ENCODE measurements around the gene GPR148.
"Not testable (repeated sequence)": the region's sequence is repeated elsewhere in the genome, so short reads cannot be mapped to it uniquely, and the experiment has no call there.

The GPR148 gene, protein sequence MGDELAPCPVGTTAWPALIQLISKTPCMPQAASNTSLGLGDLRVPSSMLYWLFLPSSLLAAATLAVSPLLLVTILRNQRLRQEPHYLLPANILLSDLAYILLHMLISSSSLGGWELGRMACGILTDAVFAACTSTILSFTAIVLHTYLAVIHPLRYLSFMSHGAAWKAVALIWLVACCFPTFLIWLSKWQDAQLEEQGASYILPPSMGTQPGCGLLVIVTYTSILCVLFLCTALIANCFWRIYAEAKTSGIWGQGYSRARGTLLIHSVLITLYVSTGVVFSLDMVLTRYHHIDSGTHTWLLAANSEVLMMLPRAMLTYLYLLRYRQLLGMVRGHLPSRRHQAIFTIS

DNA sequence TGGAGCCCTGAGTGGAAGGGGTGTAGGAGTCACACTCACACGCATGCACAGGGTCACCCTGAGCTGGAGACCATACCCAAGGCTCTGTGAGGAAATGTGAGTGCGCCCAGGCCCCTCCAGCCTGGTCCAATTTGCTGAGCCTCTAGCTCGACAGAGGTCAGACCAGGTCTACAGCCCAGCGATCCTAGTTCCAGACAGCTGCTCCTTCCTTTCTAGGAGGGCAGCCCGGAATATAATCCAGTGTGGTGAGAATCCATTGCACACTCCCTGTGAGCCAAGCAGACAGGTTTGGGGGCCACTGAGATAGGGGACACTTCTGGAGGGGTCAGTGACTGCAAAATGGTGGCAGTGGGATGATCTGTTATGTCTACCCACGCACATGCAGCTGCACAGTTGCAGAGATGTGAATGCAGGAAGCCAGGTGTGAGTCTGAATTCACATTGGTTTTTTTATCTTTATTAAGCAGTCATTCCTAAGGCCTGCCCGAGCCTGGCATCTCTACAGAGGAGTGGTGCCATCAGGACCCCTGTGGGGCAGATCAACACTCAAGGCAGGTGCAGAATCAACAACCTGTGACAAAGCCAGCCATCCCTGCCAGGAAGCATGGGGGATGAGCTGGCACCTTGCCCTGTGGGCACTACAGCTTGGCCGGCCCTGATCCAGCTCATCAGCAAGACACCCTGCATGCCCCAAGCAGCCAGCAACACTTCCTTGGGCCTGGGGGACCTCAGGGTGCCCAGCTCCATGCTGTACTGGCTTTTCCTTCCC, at the start of gene GPR148:
Gene GPR148 (plus strand): TSS at position 522 of the 768 bp plus-strand sequence. CDS start 82 bp downstream, at position 604.
- no peak for DNase-seq (ENCODE audit: low read depth in 2 of 3, low spot score in 2 of 3)

DNA sequence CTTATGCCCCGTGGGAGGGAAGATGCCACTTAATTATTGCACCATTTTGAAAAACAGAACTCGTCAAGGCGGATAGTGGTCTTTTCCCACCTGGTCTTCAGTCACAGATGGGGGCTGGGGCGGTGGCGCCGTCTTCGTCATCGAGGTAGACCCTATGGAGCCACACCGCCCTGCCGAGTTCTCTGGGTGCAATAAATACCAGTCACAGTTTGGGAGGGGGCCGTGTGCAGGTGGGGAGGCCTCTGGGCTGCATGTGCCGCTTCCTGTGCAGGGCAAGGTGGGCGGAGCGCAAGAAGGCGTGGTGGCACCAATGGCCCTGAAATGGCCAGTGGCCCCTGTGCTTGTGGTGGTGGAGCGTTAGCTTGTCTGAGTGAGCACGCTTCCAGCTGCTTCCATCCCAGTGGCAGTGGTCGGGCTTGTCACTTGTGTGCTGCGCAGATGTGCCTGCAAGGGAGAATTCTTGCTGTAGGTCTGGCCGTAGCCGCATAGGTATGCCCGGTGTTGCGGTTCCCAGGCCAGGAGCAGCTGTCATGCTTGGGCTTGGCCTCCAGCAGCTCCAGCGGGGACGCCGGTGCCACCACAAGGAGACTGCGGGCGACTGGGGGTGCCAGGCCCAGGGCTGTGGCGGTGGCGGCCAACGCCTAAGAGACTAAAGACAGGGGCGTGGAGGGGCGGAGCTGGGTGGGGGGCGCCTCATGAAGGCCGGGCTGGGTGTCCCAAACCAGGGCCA, 36.7 kb upstream of the GPR148 start:
- DNase-seq (ENCODE audit: low read depth in 2 of 3, low spot score in 2 of 3) = not testable (repeated sequence)

DNA sequence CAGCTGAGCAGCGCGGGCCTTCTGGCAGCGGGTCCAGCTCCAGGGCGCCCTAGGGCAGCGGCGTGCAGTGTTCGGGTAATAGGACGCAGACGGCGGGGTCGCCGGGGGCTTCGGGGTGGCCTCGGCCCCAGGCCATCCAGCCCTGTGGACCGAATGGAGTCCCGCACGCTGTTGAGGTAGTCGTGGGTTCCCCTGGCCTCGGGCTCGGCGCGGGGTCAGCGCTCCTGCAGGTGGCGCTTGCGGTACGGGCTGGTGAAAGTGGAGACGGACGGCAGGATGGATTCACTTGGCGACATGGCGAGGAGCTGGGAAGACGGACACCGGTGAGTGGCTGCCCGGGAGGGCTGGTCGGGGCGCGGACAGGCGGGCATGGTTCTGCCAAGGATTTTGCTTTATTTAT, 35.4 kb upstream of the GPR148 start:
- not testable (repeated sequence) for DNase-seq (ENCODE audit: low read depth in 2 of 3, low spot score in 2 of 3)

DNA sequence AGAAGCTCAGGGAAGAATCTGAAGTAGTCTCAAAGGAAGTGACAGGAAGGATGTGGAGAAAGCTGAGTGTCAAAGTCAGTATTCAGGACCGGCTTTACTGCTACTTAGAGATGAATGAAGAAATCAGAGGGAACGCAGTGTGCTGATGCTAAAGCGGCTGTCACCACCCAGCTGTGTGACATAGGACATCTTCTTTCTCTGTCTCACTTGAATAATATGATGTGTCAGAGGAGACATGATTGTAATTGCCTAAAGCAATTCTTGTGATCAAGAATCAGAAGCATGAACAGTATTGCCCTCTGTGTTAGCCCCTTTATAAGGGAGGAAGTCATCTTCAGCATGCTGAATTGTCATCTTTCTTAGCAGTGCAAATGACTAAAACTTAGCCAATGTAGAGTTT, 25.6 kb upstream of the GPR148 start:
- DNase-seq (ENCODE audit: low read depth in 2 of 3, low spot score in 2 of 3) = not testable (repeated sequence)

DNA sequence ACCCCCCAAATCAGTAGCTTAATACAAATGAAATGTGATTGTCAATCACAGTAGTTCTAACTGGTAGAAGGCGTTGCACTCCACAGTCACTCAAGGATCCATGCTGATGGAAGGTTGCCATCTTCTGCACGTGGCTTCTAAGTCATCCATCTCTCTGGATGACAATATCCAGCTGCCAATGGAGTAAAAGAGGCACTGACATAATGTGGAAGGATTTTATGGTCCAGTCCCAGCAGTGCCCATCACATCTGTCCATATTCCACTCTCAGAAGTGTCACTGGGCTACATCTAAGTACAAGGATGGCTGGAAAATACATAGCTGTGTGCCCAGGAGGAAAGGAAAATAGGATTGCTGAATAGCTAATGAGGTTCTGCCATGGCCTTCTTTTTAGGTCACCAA, 14.1 kb upstream of the GPR148 start:
- not testable (repeated sequence) for DNase-seq (ENCODE audit: low read depth in 2 of 3, low spot score in 2 of 3)

DNA sequence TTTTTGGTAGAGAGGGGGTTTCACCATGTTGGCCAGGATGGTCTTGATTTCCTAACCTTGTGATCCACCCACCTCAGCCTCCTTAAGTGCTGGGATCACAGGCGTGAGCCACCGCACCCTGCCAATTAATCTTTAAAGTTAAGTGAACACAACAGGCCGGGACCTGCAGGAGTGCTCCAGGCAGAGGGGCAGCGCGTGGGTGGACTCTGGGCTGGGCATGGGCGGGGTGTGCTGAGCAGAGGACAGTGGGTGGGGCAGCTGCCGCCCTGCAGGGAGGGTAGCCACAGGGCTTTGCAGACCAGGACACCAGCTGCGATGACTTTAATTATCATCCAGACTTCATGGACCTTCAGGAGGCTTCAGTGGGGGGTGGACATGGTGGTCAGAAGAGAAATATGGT, 8.8 kb upstream of the GPR148 start:
- no peak for DNase-seq (ENCODE audit: low read depth in 2 of 3, low spot score in 2 of 3)

DNA sequence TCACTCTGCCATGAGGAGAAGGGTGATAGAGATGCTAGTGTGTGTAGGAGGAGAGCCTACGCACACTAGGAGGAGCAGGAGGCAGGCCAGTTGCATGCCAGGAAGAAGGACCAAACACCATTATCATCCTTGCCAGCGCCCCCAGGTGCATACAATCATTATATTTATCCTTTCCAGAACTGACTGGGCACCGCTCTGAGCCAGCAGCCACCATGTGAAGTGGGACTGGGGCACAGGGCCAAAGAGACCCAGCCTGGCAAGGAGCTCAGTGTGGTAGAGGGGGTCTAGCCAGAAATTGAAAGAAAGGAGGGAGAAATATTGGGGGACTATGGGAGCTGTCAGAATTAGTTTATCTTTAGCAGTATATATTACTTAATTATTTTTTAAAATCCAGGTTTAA, 8.3 kb upstream of the GPR148 start:
- no peak for DNase-seq (ENCODE audit: low read depth in 2 of 3, low spot score in 2 of 3)

DNA sequence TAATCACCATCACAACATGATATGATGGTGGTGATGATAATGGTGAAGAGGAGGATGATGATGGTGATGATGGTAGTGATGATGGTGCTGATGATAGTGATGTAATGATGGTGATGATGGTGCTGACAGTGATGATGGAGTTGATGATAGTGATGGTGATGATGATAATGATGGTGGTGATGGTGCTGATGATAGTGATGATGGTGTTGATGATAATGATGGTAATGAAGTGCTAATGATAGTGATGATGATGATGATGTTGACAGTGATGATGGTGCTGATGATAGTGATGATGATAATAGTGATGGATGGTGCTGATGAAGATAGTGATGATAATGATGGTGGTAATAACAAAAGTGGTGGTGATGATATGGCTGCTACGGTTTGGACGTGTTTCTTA, 4.4 kb upstream of the GPR148 start:
- DNase-seq (ENCODE audit: low read depth in 2 of 3, low spot score in 2 of 3) = no peak

DNA sequence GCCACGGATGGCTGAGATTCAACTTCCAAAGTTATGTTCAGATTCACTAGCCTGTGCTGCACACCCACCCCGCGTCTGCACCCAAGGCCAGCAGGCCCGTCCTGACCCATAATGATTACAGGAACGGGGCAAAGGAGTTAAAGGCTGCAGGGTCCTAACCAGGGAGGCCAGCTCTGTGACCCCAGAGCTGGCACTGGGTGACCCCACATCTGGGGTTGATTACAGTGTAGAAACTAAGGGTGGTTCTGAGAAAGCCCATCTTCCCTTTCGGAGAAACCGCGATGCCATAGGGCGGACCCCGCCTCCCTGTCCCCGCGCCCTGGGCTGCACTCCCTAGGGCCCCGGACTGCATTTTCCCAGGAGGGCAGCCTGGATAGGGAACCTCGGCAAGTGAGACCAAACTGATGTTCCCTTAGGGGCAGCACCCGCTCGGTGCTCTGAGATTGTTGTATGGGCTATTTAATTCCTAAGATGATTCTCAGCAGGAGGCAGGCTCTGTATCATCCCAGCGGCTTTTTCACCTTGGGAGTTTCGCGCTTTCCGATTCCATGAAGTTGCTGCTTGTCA, 2.2 kb upstream of the GPR148 start:
- DNase-seq (ENCODE audit: low read depth in 2 of 3, low spot score in 2 of 3) = no peak

DNA sequence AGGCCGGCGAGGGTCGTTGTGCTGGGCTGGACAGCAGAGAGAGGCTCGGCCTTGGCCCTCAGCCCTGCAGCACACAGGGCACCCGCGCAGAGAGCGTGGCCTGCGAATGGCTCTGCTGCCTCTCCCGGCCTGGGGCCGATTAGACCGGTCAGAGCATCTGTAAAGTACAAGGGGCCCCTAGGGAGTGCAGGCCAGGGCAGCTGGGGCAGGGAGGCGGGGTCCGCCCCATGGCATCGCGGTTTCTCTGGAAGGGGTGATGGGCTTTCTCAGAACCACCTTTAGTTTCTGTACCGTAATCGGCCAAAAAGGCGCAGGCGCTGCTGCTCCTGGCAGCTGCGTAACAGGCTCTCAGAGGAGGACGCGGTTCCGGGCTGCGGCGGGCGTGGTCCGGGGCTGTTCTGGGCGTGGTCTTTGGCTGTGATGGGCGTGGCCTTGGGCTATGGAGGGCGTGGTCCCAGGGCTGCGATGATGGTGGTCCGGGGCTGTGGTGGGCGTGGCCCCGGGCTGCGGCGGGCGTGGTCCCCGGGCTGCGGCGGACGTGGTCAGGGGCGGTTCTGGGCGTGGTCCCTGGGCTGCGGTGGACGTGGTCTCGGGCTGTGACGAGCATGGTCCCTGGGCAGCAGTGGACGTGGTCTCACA, 1.5 kb upstream of the GPR148 start:
- DNase-seq (ENCODE audit: low read depth in 2 of 3, low spot score in 2 of 3) = peak; percentile 79 to 92 (median 82)

DNA sequence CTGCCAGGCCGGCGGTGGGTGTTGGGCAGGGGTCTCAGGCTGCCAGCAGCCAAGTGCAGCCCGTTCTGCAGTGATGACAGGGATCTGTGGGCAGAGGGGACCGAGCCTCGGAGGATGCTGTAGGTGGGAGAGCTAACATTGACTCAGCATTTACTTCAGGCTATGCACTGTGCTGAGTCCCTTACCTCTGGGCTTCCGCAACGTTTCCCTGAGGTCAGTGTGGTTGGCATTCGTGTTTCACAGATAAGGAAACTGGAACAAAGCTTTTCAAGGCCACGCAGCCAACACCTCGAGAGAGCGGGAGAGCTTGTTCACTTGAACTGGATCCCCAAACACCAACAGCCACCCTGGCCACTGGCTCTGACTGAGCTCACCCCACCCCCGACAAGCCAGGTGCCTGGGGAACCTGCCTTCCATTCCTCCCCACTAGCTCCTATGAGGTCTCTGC, 839 bp upstream of the GPR148 start:
- no peak for DNase-seq (ENCODE audit: low read depth in 2 of 3, low spot score in 2 of 3)

DNA sequence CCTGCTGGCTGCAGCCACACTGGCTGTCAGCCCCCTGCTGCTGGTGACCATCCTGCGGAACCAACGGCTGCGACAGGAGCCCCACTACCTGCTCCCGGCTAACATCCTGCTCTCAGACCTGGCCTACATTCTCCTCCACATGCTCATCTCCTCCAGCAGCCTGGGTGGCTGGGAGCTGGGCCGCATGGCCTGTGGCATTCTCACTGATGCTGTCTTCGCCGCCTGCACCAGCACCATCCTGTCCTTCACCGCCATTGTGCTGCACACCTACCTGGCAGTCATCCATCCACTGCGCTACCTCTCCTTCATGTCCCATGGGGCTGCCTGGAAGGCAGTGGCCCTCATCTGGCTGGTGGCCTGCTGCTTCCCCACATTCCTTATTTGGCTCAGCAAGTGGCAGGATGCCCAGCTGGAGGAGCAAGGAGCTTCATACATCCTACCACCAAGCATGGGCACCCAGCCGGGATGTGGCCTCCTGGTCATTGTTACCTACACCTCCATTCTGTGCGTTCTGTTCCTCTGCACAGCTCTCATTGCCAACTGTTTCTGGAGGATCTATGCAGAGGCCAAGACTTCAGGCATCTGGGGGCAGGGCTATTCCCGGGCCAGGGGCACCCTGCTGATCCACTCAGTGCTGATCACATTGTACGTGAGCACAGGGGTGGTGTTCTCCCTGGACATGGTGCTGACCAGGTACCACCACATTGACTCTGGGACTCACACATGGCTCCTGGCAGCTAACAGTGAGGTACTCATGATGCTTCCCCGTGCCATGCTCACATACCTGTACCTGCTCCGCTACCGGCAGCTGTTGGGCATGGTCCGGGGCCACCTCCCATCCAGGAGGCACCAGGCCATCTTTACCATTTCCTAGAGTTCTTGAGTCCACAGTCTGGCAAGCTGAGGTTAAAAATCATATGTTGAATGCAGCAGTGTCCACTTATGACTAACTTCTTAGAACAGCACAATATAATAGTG, 741 bp downstream of the GPR148 start:
- DNase-seq (ENCODE audit: low read depth in 2 of 3, low spot score in 2 of 3) = no peak

DNA sequence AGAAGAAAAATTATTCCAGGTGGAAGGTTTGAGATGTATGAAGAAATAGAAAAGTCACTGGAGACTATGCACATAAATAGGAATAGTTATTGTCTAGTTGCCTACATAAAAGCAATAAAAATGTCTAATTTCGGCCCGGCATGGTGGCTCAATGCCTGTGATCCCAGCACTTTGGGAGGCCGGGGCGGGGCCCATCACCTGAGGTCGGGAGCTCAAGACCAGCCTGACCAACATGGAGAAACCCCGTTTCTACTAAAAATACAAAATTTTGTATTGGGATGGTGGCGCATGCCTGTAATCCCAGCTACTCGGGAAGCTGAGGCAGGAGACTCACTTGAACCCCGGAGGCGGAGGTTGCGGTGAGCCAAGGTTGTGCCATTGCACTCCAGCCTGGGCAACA, 3.4 kb downstream of the GPR148 start:
- DNase-seq (ENCODE audit: low read depth in 2 of 3, low spot score in 2 of 3) = not testable (repeated sequence)

DNA sequence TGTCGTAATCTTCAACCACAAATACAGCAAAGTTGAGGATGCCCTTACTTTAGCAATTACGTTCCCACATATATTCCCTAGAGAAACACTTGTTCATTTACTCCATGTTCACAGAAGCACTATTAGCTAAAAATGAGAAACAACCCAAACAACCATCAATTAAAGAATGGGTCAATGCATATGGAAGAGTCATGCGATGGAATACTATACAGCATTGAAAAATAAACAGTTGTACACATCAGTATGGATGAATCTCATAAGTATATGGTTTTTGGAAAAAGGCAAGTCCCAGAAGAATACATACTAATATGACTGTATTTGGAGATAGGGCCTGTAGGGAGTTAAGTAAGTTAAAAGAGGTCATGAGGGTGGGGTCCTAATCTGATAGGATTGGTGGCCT, 6.3 kb downstream of the GPR148 start:
- no peak for DNase-seq (ENCODE audit: low read depth in 2 of 3, low spot score in 2 of 3)

DNA sequence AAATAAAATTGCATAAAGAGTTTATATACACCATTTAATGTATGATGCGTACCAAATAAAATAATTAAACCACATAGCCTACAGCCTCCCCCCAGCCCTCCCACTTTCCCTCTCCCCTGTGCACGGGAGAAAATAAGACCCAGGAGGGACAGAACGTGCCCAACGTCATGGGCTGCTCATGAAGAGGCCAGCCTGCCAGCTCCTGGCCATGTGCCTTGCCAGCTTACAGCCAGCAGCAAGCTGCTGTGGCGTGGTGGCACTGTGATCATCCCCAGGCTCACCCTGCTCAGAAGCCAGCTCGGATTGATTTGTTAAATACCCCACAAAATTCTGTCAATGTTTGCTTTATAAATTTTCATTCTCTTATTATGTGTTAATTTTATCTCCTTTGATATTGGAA, 7.6 kb downstream of the GPR148 start:
- DNase-seq (ENCODE audit: low read depth in 2 of 3, low spot score in 2 of 3) = no peak

DNA sequence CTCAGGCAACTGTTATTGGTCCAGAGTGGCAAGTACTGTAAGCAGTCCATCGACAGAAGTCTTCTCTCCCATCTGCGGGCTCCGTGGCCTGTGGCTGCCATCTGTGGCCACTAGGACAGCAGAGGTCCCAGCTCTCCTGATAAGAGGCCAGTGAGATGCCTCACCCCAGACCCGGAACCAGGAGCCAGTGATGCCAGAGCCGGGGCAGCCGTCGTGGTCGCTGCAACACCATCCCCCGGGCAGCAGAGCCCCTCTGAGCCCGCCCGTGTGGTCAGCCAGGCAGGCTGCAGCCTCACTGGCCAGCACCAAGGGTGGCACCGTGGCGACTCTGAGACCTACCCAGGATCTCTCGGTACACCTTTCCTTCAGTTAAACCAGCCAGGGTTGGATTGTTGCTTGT, 8.7 kb downstream of the GPR148 start:
- DNase-seq (ENCODE audit: low read depth in 2 of 3, low spot score in 2 of 3) = no peak

DNA sequence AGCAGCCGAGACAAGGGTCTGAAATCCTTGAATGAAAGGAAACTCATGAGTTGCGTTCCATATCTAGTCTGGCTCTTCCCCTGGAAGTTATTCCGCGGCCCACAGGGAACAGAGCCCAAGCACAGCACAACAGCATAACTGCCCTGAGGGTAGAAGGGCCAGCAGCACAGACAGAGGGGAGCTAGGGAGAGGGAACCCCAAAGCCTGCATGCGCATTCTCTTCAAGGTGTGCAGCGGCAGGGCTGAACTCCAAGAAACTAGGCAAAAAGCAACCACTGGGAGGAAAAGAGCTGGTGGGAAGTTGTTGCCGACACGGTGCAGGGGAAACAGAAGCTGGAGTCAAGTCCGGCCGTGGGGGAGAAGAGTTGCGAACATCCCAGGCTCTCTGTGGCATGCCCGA, 11.8 kb downstream of the GPR148 start:
- no peak for DNase-seq (ENCODE audit: low read depth in 2 of 3, low spot score in 2 of 3)

DNA sequence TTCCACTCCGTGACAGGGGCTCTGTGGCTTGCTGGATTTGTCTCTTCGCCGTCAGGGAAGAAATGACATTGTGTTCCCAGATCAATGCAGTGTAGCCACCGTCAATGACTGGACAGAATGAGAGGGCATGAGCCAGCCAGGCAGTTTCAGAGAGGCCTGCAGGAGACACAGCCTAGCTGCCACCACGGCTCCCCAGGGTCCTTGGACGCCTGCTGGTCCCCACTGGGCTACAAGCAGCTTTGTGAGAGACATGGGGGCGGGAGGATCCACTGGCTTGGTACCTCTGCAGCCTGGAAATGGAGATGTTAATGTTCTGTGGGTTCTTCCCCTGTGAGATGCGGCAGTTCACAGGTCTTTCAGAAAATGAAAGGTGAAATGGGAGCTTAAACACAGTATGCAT, 14.4 kb downstream of the GPR148 start:
- DNase-seq (ENCODE audit: low read depth in 2 of 3, low spot score in 2 of 3) = no peak

DNA sequence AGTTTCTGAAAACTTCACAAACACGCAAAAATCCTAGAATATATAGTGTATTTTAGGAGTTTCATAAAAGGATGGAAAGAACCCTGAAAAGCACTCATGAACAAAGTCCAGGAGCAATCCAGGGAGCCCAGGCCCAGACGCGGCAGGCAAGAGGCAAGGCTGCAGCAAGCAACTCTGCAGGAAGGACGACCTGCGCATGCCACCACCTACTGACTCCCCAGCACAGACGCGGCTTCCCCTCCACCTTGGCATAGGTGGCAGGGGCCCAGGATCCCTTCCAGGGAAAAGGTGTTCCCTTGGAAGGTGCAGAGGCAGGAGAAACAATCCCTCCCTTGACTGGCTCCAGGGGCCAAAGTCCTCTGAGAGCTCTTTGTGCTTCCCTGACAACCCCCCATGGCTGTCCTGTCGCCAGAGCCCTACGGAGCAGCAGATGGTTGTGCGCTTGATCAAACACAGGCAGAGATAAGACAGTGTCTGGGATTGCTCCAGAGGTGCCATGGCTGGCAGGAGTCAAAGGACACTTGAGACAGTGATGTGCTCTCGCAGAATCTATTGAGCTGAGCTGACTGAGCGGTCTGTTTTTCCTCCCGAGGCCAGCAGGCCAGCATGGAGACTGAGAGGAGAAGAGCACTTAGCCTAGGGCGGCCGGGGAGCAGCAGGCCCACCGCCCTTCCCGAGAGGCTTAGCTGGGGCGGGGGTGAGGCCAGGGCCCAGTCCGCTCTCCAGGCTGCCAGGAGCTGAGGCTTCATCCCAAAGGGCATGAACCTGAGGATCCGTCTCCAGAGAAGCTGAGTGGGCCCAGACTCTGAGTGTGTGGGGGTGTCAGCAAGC, 15.6 kb downstream of the GPR148 start:
- no peak for DNase-seq (ENCODE audit: low read depth in 2 of 3, low spot score in 2 of 3)
